ENCODE data around the gene ASH1L. TPM values are rescaled to one million over a fixed set of nuclear protein-coding genes. Genes with fewer than 3 reads are reported as not detected.
"Not testable (repeated sequence)": the region's sequence is repeated elsewhere in the genome, so short reads cannot be mapped to it uniquely, and the experiment has no call there.

ASH1L gene
- total RNA-seq, 4 donors from 2014 or later: 43.7 to 57.1 (median 52.0) TPM

DNA sequence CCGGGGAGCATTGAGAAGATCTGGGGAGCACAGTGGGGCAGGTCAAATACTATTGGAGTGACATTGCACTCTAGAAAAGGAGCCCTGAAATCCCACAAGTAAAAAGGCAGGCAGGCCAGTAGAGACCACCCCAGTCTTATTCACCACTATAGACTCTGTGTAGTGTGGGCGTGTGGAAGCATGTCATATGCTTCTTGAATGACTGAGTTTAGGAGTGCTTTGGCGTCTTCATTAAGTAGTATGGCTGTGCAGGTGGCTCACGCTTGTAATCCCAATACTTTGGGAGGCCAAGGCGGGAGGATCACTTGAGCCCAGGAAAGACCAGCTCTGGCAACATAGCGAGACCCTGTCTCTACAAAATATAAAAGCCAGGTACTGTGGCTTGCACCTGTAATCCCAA, 21.2 kb upstream of the ASH1L start:
- H3K4me1 ChIP-seq; in situ Hi-C loops (cut with MboI; ENCODE audit: low sequenced_read_pairs in 4 of 4); H3K27ac ChIP-seq; DNase-seq; H3K36me3 ChIP-seq; H3K27me3 ChIP-seq; H3K4me3 ChIP-seq; ATAC-seq; intact Hi-C loops (cut with DNase I; ENCODE audit: low total_unique reads); H3K9me3 ChIP-seq: not testable (repeated sequence)

DNA sequence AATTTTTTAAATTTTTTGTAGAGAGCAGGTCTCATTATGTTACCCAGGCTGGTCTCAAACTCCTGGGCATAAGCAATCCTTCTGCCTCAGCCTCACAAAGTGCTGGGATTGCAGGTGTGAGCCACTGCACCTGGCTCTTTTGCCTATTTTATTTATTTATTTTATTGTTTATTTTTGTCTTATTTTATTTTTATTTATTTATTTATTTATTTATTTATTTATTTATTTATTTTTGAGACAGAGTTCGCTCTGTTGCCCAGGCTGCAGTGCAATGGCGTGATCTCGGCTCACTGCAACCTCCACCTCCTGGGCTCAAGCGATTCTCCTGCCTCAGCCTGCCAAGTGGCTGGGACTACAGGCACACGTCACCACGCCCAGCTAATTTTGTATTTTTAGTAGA, 13.0 kb upstream of the ASH1L start:
- DNase-seq; in situ Hi-C loops (cut with MboI; ENCODE audit: low sequenced_read_pairs in 4 of 4); ATAC-seq; H3K9me3 ChIP-seq; intact Hi-C loops (cut with DNase I; ENCODE audit: low total_unique reads); H3K4me3 ChIP-seq; H3K4me1 ChIP-seq; H3K36me3 ChIP-seq; H3K27ac ChIP-seq; H3K27me3 ChIP-seq: not testable (repeated sequence)

DNA sequence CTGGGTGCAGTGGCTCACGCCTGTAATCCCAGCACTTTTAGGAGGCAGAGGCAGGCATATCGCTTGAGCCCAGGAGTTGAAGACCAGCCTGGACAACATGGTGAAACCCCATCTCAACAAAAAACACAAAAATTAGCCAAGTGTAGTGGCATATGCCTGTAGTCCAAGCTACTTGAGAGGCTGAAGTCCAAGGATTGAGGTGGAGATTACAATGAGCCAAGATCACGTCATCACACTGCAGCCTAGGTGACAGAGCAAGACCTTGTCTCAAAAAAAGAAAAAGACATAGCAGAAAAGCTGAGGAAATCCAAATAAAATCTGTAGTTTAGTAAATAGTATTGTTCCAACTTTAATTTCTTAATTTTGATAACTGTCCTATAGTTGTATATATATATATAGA, 11.5 kb upstream of the ASH1L start:
- intact Hi-C loops (cut with DNase I; ENCODE audit: low total_unique reads) (no loop called here), in situ Hi-C loops (cut with MboI; ENCODE audit: low sequenced_read_pairs in 4 of 4) (no loop called here)
- no peaks in the 10 kb centered on the region for H3K4me1 ChIP-seq
- no peaks in the 10 kb centered on the region for H3K9me3 ChIP-seq
- DNase-seq (no peak), ATAC-seq (no peak)
- H3K27ac ChIP-seq: no peak overlapping the region
- H3K36me3 ChIP-seq: no peaks in the 10 kb centered on the region
- no peak overlapping the region for H3K4me3 ChIP-seq
- no peaks in the 10 kb centered on the region for H3K27me3 ChIP-seq
- TF ChIP-seq, protein P1, sequence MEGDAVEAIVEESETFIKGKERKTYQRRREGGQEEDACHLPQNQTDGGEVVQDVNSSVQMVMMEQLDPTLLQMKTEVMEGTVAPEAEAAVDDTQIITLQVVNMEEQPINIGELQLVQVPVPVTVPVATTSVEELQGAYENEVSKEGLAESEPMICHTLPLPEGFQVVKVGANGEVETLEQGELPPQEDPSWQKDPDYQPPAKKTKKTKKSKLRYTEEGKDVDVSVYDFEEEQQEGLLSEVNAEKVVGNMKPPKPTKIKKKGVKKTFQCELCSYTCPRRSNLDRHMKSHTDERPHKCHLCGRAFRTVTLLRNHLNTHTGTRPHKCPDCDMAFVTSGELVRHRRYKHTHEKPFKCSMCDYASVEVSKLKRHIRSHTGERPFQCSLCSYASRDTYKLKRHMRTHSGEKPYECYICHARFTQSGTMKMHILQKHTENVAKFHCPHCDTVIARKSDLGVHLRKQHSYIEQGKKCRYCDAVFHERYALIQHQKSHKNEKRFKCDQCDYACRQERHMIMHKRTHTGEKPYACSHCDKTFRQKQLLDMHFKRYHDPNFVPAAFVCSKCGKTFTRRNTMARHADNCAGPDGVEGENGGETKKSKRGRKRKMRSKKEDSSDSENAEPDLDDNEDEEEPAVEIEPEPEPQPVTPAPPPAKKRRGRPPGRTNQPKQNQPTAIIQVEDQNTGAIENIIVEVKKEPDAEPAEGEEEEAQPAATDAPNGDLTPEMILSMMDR (IDR thresholded peaks at IDR 0.05 in 4 of 5, conservative IDR thresholded peaks at IDR 0.05 in 1 of 5): no peak
- no peak for TF ChIP-seq POLR2A (IDR thresholded peaks at IDR 0.05)

DNA sequence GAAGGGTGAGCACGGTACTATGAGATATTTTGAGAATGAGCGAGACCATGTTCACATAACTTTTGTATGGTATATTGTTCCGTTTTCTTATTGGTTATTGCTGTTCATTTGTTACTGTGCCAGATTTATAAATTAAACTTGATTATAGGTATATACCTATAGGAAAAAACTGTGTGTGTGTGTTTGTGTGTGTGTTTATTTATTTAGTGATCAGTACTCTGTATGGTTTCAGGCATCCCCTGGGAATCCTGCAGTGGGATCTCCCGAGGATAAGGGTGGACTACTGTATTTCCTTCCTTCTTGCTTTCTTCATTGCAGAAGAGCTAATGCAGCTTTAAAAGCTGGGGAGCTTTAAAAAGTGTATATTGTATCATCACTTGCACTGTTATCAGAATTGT, 8.0 kb upstream of the ASH1L start:
- in situ Hi-C loops (cut with MboI; ENCODE audit: low sequenced_read_pairs in 4 of 4): no loop called here
- Histone ChIP-seq H3K9me3 (no peaks in the 10 kb centered on the region), H3K4me3 (no peak overlapping the region), H3K4me1 (no peaks in the 10 kb centered on the region), H3K36me3 (peaks cover 0 to 7% of the 10 kb centered on the region in 2 donors), H3K27me3 (no peaks in the 10 kb centered on the region), H3K27ac (no peak overlapping the region)
- ATAC-seq (no peak), DNase-seq (no peak)
- TF ChIP-seq, protein P1 (IDR thresholded peaks at IDR 0.05 in 4 of 5, conservative IDR thresholded peaks at IDR 0.05 in 1 of 5): no peak
- no peak for TF ChIP-seq POLR2A (IDR thresholded peaks at IDR 0.05)
- intact Hi-C loops (cut with DNase I; ENCODE audit: low total_unique reads): no loop called here

DNA sequence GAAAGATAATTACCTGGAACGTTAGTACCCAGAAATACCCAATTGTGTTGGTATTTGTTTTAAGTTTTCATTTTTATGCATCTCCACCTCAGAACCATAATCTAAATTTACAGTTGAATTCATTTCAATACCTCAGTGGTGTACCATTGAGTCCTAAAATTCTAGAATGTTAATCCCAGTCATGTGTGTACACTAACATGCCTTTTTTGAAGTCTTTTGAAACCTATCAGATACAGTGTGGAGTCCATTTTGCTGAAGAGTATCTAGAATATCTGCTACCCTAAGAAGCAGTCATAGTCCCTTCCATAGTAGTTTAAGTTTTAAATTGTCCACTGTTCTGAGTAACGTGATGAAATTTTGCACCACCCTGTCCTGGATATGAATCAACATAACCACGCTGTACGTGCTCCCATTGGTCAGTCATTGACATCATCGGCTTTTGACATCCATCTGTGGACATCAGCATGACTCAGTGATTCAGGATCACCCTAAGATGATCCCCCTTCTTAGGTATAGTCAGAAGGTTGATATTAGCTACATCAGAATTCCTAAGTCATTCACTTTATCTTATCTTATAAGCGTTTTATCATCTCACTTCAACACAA, 7.5 kb upstream of the ASH1L start:
- in situ Hi-C loops (cut with MboI; ENCODE audit: low sequenced_read_pairs in 4 of 4) (no loop called here), intact Hi-C loops (cut with DNase I; ENCODE audit: low total_unique reads) (no loop called here)
- ATAC-seq (no peak), DNase-seq (no peak)
- Histone ChIP-seq H3K9me3 (no peaks in the 10 kb centered on the region), H3K4me1 (no peaks in the 10 kb centered on the region), H3K36me3 (peaks cover 0 to 8% of the 10 kb centered on the region in 2 donors), H3K4me3 (no peak overlapping the region), H3K27ac (no peak overlapping the region), H3K27me3 (no peaks in the 10 kb centered on the region)
- TF ChIP-seq, protein P1 (IDR thresholded peaks at IDR 0.05 in 4 of 5, conservative IDR thresholded peaks at IDR 0.05 in 1 of 5): no peak
- TF ChIP-seq POLR2A (IDR thresholded peaks at IDR 0.05): no peak
